ENCODE measurements around the gene PCDHGB1.
"Not testable (repeated sequence)": the region's sequence is repeated elsewhere in the genome, so short reads cannot be mapped to it uniquely, and the experiment has no call there.

PCDHGB1 gene

GRCh38 chr5:141382469-141383294, 32.8 kb downstream of the PCDHGB1 start, which contains the start of gene PCDHGA7:
Gene PCDHGA7, plus strand, starts transcription at chr5:141382742. Its CDS starts 158 bp downstream, at chr5:141382900.
- DNase-seq (ENCODE audit: low read depth in 2 of 3, low spot score in 2 of 3): no peak

GRCh38 chr5:141383345-141383744, 33.4 kb downstream of the PCDHGB1 start:
- no peak for DNase-seq (ENCODE audit: low read depth in 2 of 3, low spot score in 2 of 3)

- DNase-seq (ENCODE audit: low read depth in 2 of 3, low spot score in 2 of 3): no peak
These were observed 34.8 kb downstream of the PCDHGB1 start for GRCh38 chr5:141384471-141385267.

- not testable (repeated sequence) for DNase-seq (ENCODE audit: low read depth in 2 of 3, low spot score in 2 of 3)
These were observed 37.8 kb downstream of the PCDHGB1 start, which contains the start of gene PCDHGB4 for GRCh38 chr5:141387557-141388311. Gene PCDHGB4, plus strand, starts transcription at chr5:141387698. Its CDS starts 187 bp downstream, at chr5:141387885.

- no peak for DNase-seq (ENCODE audit: low read depth in 2 of 3, low spot score in 2 of 3)
These were observed 38.8 kb downstream of the PCDHGB1 start for GRCh38 chr5:141388661-141389060.

GRCh38 chr5:141389153-141390042, 39.5 kb downstream of the PCDHGB1 start:
- DNase-seq (ENCODE audit: low read depth in 2 of 3, low spot score in 2 of 3): no peak

GRCh38 chr5:141392429-141393198, 42.7 kb downstream of the PCDHGB1 start, which contains the start of gene PCDHGA8:
Gene PCDHGA8, plus strand, starts transcription at chr5:141392633. Its CDS starts 181 bp downstream, at chr5:141392814.
- DNase-seq (ENCODE audit: low read depth in 2 of 3, low spot score in 2 of 3): no peak

- no peak for DNase-seq (ENCODE audit: low read depth in 2 of 3, low spot score in 2 of 3)
These were observed 43.4 kb downstream of the PCDHGB1 start for GRCh38 chr5:141393267-141393666.

GRCh38 chr5:141394401-141395187, 44.7 kb downstream of the PCDHGB1 start:
- DNase-seq (ENCODE audit: low read depth in 2 of 3, low spot score in 2 of 3): not testable (repeated sequence)

- not testable (repeated sequence) for DNase-seq (ENCODE audit: low read depth in 2 of 3, low spot score in 2 of 3)
These were observed 48.1 kb downstream of the PCDHGB1 start, which contains the start of gene PCDHGB5 for GRCh38 chr5:141397756-141398551. Gene PCDHGB5, plus strand, starts transcription at chr5:141397947. Its CDS starts 181 bp downstream, at chr5:141398128.

GRCh38 chr5:141398608-141399007, 48.7 kb downstream of the PCDHGB1 start:
- DNase-seq (ENCODE audit: low read depth in 2 of 3, low spot score in 2 of 3): no peak

- DNase-seq (ENCODE audit: low read depth in 2 of 3, low spot score in 2 of 3): no peak
These were observed 49.8 kb downstream of the PCDHGB1 start for GRCh38 chr5:141399555-141400258.

All from activated CD8-positive, alpha-beta memory T cell treated with anti-CD3 and anti-CD28 coated beads for 48 hours (primary cell).